ENCODE data around the gene LRRC8C.

LRRC8C gene

DNA sequence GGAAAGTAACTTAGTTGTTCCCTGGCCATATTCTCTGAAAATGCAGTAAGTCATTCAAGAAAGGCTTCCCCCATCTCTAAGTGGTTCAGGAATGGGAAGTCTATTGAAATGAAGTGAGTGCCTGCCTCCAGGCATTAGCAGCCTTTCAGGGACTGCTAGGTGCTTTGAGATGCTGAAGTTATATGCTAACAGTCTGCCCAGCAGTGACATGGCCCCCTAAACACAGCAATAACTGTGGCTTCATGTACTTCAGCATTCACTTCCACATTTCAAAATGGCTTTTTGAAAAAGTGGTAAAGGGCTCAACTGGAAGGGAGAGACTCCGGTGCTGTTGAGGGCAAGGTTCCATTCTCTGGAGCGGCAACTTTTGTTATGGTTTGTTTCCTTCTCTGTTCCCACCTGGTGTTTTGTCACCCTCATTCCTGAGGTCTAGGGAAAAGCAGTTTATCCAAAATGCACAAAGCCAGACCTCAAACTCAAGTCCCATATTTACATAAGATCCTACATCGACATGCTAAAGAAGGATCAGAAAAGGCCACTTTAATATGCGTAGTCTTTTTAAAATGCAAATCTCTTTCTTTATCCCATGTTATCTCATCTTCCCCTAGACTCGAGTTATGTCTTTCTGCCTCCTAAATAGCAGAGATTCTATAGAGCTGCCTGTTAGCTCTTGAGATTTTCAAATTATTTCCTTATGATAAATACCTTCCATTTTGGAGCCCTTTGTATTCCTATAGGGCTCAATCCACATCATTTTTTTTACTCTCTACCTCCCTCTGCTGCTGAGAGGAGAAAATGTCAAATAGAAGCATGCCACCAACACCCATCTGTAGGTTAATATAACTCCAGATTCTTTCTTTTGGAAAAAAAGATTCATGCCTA, 34.2 kb upstream of the LRRC8C start:
- Histone ChIP-seq H3K27me3 (ENCODE audit: control insufficient read depth, insufficient read depth, low read length) (no peaks in the 10 kb centered on the region), H3K36me3 (ENCODE audit: control insufficient read depth, insufficient read depth, low read length) (no peaks in the 10 kb centered on the region), H3K9me3 (ENCODE audit: control insufficient read depth, insufficient read depth, low read length) (no peaks in the 10 kb centered on the region), H3K9ac (ENCODE audit: low read depth, low read length) (0 out of 2 replicates have a peak overlapping the region, but pooled peaks have one; percentile 1), H3K4me1 (ENCODE audit: control insufficient read depth, insufficient read depth, low read length) (peaks cover 54% of the 10 kb centered on the region), H3K4me3 (ENCODE audit: low read depth, low read length) (peak overlapping the region; percentile 4; the same call in 1 of the 2 replicates), H3K27ac (ENCODE audit: low read depth, low read length) (peak overlapping the region; percentile 83)

DNA sequence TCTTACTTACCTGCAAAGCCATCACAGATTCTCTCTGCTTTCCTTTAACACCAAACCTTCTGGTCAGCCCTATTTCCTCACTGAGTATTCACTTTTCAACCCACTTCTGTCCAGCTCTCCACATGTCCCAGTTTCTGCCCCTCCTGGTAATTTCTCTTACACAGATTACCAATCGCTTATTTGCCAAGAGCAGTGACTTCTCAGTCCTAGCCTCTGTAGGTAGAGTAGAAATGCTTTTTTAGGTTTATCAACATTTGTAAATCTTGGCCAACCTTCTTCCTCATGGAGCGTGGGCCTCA, 33.6 kb upstream of the LRRC8C start:
- H3K9ac ChIP-seq (ENCODE audit: low read depth, low read length): no peak overlapping the region
- H3K4me1 ChIP-seq (ENCODE audit: control insufficient read depth, insufficient read depth, low read length): peaks cover 48% of the 10 kb centered on the region
- H3K9me3 ChIP-seq (ENCODE audit: control insufficient read depth, insufficient read depth, low read length): no peaks in the 10 kb centered on the region
- H3K27me3 ChIP-seq (ENCODE audit: control insufficient read depth, insufficient read depth, low read length): no peaks in the 10 kb centered on the region
- no peaks in the 10 kb centered on the region for H3K36me3 ChIP-seq (ENCODE audit: control insufficient read depth, insufficient read depth, low read length)
- no peak overlapping the region for H3K4me3 ChIP-seq (ENCODE audit: low read depth, low read length)
- peak overlapping the region; percentile 83 for H3K27ac ChIP-seq (ENCODE audit: low read depth, low read length)

- Histone ChIP-seq H3K36me3 (ENCODE audit: control insufficient read depth, insufficient read depth, low read length) (no peaks in the 10 kb centered on the region), H3K27ac (ENCODE audit: low read depth, low read length) (no peak overlapping the region), H3K27me3 (ENCODE audit: control insufficient read depth, insufficient read depth, low read length) (no peaks in the 10 kb centered on the region), H3K9ac (ENCODE audit: low read depth, low read length) (no peak overlapping the region), H3K9me3 (ENCODE audit: control insufficient read depth, insufficient read depth, low read length) (no peaks in the 10 kb centered on the region), H3K4me3 (ENCODE audit: low read depth, low read length) (no peak overlapping the region), H3K4me1 (ENCODE audit: control insufficient read depth, insufficient read depth, low read length) (peaks cover 39% of the 10 kb centered on the region)
Observed at GRCh38 chr1:89600451-89601224, 32.3 kb upstream of the LRRC8C start.

DNA sequence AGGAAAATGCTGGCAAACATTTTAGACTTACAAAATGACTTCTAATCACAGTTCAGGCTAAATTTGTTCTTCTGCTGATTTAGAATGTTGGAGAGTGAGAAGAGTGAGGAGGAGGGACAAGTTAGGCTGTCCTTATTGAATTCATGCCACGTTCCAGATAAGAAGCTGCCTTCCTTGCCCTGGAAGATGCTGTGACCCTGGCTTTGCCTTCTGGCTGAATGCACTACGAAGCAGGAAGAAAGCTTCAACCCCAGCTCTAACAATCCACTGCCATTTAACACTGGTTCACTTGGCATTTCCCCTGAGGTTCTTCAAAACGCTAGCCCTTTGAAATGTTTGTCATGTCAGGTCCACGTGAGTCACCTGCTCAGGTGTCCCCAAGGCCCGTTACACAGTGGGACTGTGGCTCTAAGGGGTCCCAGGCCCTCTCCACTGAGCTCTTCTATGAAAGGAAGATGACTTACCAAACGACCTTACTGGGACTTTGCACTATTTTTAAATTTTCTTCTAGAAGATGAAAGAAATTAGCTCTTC, 30.0 kb upstream of the LRRC8C start:
- no peaks in the 10 kb centered on the region for H3K9me3 ChIP-seq (ENCODE audit: control insufficient read depth, insufficient read depth, low read length)
- no peaks in the 10 kb centered on the region for H3K27me3 ChIP-seq (ENCODE audit: control insufficient read depth, insufficient read depth, low read length)
- H3K9ac ChIP-seq (ENCODE audit: low read depth, low read length): no peak overlapping the region
- H3K4me1 ChIP-seq (ENCODE audit: control insufficient read depth, insufficient read depth, low read length): peaks cover 25% of the 10 kb centered on the region
- H3K4me3 ChIP-seq (ENCODE audit: low read depth, low read length): no peak overlapping the region
- H3K36me3 ChIP-seq (ENCODE audit: control insufficient read depth, insufficient read depth, low read length): no peaks in the 10 kb centered on the region
- no peak overlapping the region for H3K27ac ChIP-seq (ENCODE audit: low read depth, low read length)

- no peaks in the 10 kb centered on the region for H3K27me3 ChIP-seq (ENCODE audit: control insufficient read depth, insufficient read depth, low read length)
- H3K9ac ChIP-seq (ENCODE audit: low read depth, low read length): no peak overlapping the region
- H3K36me3 ChIP-seq (ENCODE audit: control insufficient read depth, insufficient read depth, low read length): no peaks in the 10 kb centered on the region
- no peak overlapping the region for H3K4me3 ChIP-seq (ENCODE audit: low read depth, low read length)
- no peaks in the 10 kb centered on the region for H3K9me3 ChIP-seq (ENCODE audit: control insufficient read depth, insufficient read depth, low read length)
- peaks cover 16% of the 10 kb centered on the region for H3K4me1 ChIP-seq (ENCODE audit: control insufficient read depth, insufficient read depth, low read length)
- no peak overlapping the region for H3K27ac ChIP-seq (ENCODE audit: low read depth, low read length)
Observed at GRCh38 chr1:89603651-89604413, 29.1 kb upstream of the LRRC8C start.

GRCh38 chr1:89604414-89604735, 28.5 kb upstream of the LRRC8C start:
- peaks cover 11% of the 10 kb centered on the region for H3K4me1 ChIP-seq (ENCODE audit: control insufficient read depth, insufficient read depth, low read length)
- H3K4me3 ChIP-seq (ENCODE audit: low read depth, low read length): no peak overlapping the region

DNA sequence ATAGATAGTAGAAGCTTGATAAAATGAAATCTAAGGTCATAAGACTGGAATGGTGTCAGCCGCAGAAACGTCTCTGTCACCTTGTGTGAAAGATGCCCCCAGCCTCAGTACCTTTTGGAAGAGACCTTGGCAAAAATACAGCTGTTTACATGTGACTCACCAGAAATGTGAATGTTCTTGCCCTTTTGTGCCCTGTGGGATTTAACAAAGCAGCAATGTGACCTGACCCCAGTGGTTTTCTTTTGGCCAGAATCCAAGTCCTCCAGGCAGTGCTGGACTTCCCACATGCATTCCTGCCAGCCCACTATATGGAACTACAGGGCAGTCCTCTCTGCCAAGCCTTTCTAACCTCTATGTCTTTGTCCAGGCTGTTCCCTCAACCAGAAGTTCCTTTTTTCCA, 27.2 kb upstream of the LRRC8C start:
- H3K4me3 ChIP-seq (ENCODE audit: low read depth, low read length): no peak overlapping the region
- H3K4me1 ChIP-seq (ENCODE audit: control insufficient read depth, insufficient read depth, low read length): no peaks in the 10 kb centered on the region
- H3K36me3 ChIP-seq (ENCODE audit: control insufficient read depth, insufficient read depth, low read length): no peaks in the 10 kb centered on the region
- no peaks in the 10 kb centered on the region for H3K27me3 ChIP-seq (ENCODE audit: control insufficient read depth, insufficient read depth, low read length)
- no peaks in the 10 kb centered on the region for H3K9me3 ChIP-seq (ENCODE audit: control insufficient read depth, insufficient read depth, low read length)
- H3K27ac ChIP-seq (ENCODE audit: low read depth, low read length): no peak overlapping the region
- H3K9ac ChIP-seq (ENCODE audit: low read depth, low read length): no peak overlapping the region

More at GRCh38 chr1:89604414-89604735, 28.5 kb upstream of the LRRC8C start:
- no peaks in the 10 kb centered on the region for H3K27me3 ChIP-seq (ENCODE audit: control insufficient read depth, insufficient read depth, low read length)
- H3K36me3 ChIP-seq (ENCODE audit: control insufficient read depth, insufficient read depth, low read length): no peaks in the 10 kb centered on the region
- no peaks in the 10 kb centered on the region for H3K9me3 ChIP-seq (ENCODE audit: control insufficient read depth, insufficient read depth, low read length)
- no peak overlapping the region for H3K27ac ChIP-seq (ENCODE audit: low read depth, low read length)
- H3K9ac ChIP-seq (ENCODE audit: low read depth, low read length): no peak overlapping the region

GRCh38 chr1:89606227-89606980, 26.5 kb upstream of the LRRC8C start:
- H3K9ac ChIP-seq (ENCODE audit: low read depth, low read length): no peak overlapping the region
- no peaks in the 10 kb centered on the region for H3K4me1 ChIP-seq (ENCODE audit: control insufficient read depth, insufficient read depth, low read length)
- no peaks in the 10 kb centered on the region for H3K36me3 ChIP-seq (ENCODE audit: control insufficient read depth, insufficient read depth, low read length)
- H3K27me3 ChIP-seq (ENCODE audit: control insufficient read depth, insufficient read depth, low read length): no peaks in the 10 kb centered on the region
- H3K27ac ChIP-seq (ENCODE audit: low read depth, low read length): no peak overlapping the region
- H3K9me3 ChIP-seq (ENCODE audit: control insufficient read depth, insufficient read depth, low read length): no peaks in the 10 kb centered on the region
- no peak overlapping the region for H3K4me3 ChIP-seq (ENCODE audit: low read depth, low read length)

GRCh38 chr1:89607156-89607555, 25.8 kb upstream of the LRRC8C start:
- H3K27me3 ChIP-seq (ENCODE audit: control insufficient read depth, insufficient read depth, low read length): no peaks in the 10 kb centered on the region
- no peaks in the 10 kb centered on the region for H3K9me3 ChIP-seq (ENCODE audit: control insufficient read depth, insufficient read depth, low read length)
- H3K9ac ChIP-seq (ENCODE audit: low read depth, low read length): no peak overlapping the region
- H3K27ac ChIP-seq (ENCODE audit: low read depth, low read length): no peak overlapping the region
- no peaks in the 10 kb centered on the region for H3K4me1 ChIP-seq (ENCODE audit: control insufficient read depth, insufficient read depth, low read length)
- H3K4me3 ChIP-seq (ENCODE audit: low read depth, low read length): no peak overlapping the region
- no peaks in the 10 kb centered on the region for H3K36me3 ChIP-seq (ENCODE audit: control insufficient read depth, insufficient read depth, low read length)

GRCh38 chr1:89607586-89608318, 25.2 kb upstream of the LRRC8C start:
- Histone ChIP-seq H3K4me1 (ENCODE audit: control insufficient read depth, insufficient read depth, low read length) (no peaks in the 10 kb centered on the region), H3K36me3 (ENCODE audit: control insufficient read depth, insufficient read depth, low read length) (no peaks in the 10 kb centered on the region), H3K27ac (ENCODE audit: low read depth, low read length) (no peak overlapping the region), H3K9me3 (ENCODE audit: control insufficient read depth, insufficient read depth, low read length) (no peaks in the 10 kb centered on the region), H3K4me3 (ENCODE audit: low read depth, low read length) (no peak overlapping the region), H3K27me3 (ENCODE audit: control insufficient read depth, insufficient read depth, low read length) (no peaks in the 10 kb centered on the region), H3K9ac (ENCODE audit: low read depth, low read length) (no peak overlapping the region)

Data from HUES48 (cell line).